NB4 (cell line): ENCODE results near the gene AK3.

Source experiments
- DNase-seq: peaks from one replicate; pipeline ENCODE4 v3.0.0; 2010; ENCODE audit warnings: low read depth
- H3K4me3 ChIP-seq: one replicate; pipeline ENCODE4 v1.5.1; 2011; ENCODE audit warnings: mild to moderate bottlenecking, low read depth, low read length, moderate library complexity
- MAX ChIP-seq: IDR thresholded peaks from 2 replicates; pipeline ENCODE4 v1.6.1; 2011; ENCODE audit warnings: low read depth, low read length
- MYC ChIP-seq: IDR thresholded peaks from 2 replicates; pipeline ENCODE4 v1.6.1; 2011; ENCODE audit warnings: low read depth, low read length
- POLR2A ChIP-seq: IDR thresholded peaks from 2 replicates; pipeline ENCODE4 v1.6.1; 2011; ENCODE audit warnings: mild to moderate bottlenecking; ENCODE audit not compliant: insufficient read length; ENCODE audit errors: extremely low read depth
- TF ChIP-seq, protein P1 (sequence below): IDR thresholded peaks from one replicate; pipeline ENCODE4 v1.5.1; 2012; ENCODE audit warnings: low read depth, low read length

The AK3 gene

GRCh38 chr9:4743131-4743875 lies 2.3 kb upstream of the AK3 start:
- DNase-seq: no peak

DNA sequence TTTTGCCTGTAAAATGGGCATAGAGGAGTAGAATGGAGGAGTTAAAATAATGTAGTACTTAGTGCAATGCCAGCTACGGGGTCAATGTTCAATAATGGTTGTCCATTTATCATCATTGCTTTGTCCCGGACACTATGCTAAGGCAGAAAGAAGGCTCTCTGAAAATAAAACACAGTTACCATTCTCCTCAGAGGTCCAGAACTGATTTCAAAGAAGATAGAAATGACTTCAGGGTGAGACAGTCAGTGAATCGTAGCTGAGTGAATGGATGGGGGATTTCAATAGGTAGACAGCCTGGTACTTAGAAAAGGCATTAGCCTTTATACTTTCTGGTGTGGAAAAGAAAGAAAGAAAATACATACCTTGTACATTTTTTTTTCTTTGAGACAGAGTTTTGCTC lies 1.2 kb upstream of the AK3 start:
- TF ChIP-seq, protein P1, sequence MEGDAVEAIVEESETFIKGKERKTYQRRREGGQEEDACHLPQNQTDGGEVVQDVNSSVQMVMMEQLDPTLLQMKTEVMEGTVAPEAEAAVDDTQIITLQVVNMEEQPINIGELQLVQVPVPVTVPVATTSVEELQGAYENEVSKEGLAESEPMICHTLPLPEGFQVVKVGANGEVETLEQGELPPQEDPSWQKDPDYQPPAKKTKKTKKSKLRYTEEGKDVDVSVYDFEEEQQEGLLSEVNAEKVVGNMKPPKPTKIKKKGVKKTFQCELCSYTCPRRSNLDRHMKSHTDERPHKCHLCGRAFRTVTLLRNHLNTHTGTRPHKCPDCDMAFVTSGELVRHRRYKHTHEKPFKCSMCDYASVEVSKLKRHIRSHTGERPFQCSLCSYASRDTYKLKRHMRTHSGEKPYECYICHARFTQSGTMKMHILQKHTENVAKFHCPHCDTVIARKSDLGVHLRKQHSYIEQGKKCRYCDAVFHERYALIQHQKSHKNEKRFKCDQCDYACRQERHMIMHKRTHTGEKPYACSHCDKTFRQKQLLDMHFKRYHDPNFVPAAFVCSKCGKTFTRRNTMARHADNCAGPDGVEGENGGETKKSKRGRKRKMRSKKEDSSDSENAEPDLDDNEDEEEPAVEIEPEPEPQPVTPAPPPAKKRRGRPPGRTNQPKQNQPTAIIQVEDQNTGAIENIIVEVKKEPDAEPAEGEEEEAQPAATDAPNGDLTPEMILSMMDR: no peak
- no peak for DNase-seq
- H3K4me3 ChIP-seq: no peak overlapping the region

More at GRCh38 chr9:4743131-4743875, 2.3 kb upstream of the AK3 start:
- TF ChIP-seq, protein P1: no peak
- TF ChIP-seq MYC (no peak), POLR2A (no peak), MAX (no peak)
- H3K4me3 ChIP-seq: no peak overlapping the region

DNA sequence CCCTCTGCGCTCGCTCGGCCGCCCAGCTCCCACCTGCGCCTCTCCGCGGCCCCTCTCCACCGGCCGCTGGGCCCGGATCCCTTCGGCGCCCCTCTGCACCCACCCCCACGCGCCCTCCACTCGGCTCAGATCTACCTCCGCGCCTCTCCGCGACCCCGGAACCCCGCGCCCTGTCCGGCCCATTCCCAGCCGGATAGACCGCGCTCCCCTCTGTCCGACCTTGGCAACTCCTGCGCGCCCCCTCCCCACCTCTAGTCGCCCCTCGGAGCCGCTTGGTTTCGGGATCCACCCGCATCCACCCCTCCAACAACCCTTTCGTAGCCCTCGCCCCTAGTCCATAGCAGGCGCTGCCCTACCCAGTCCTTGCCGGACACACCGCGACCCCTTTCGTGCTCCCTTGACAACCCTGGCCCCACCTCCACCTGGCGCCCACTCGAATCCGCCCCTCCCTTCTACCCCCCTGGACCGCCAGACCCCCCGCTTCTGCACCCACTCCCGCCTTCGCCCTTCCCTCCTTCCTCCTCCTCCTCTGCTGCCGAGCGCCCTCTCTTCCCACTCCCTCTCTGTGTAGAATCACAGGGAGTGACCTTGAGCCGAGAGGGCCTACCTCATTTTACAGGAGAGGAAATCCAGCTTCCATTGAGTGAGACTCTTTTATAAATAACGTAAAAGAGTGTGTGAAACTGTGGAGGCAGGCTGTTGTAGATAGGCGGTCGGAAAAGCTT lies 525 bp upstream of the AK3 start:
- DNase-seq: no peak
- H3K4me3 ChIP-seq: peak overlapping the region; percentile 18
- TF ChIP-seq POLR2A (no peak), MAX (no peak), MYC (no peak)
- TF ChIP-seq, protein P1: no peak

GRCh38 chr9:4740388-4740637 lies 689 bp downstream of the AK3 start:
- TF ChIP-seq MAX: no peak
- no peak for TF ChIP-seq POLR2A
- no peak for TF ChIP-seq MYC
- TF ChIP-seq, protein P1: no peak
- DNase-seq: no peak
- peak overlapping the region; percentile 86 for H3K4me3 ChIP-seq

DNA sequence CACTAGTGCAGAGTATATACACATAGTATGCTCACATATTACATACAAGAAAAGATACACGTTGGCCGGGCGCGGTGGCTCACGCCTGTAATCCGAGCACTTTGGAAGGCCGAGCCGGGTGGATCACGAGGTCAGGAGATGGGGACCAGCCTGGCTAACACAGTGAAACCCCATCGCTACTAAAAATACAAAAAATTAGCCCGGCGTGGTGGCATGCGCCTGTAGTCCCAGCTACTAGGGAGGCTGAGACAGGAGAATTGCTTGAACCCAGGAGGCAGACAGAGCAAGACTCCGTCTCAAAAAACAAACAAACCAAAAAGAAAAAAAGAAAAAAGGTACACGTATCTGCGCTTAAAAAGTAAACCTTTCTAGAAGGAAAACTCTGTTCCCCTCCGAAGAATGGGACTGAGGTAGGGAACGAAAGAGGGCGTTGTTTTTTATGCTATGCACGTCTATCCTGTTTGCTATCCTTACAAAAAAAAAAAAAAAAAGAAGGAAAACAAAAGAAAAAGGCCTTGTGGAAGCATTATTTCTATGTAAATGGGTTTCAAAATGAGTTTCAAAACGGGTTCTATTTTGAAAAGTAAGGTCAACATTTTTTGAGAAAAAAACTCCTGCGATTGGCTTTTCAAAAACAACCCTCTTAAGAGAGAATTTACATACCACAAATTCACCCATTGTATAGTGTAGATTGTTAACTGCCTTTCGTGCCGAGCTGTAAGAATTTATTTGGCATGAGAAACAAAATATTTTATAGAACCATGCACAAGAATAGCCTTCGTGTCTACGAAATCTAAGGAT lies 1.2 kb downstream of the AK3 start:
- TF ChIP-seq, protein P1: peak; percentile 29
- TF ChIP-seq MAX: no peak
- peak; percentile 44 for DNase-seq
- H3K4me3 ChIP-seq: peak overlapping the region; percentile 86
